ENCODE data around the gene MALT1.

GRCh38 chr18:58631301-58631700 lies 40.0 kb upstream of the MALT1 start:
- no peak for TF ChIP-seq CTCF (IDR thresholded peaks at IDR 0.05; ENCODE audit: low read length)
- no peak for TF ChIP-seq EZH2phosphoT487 (IDR thresholded peaks at IDR 0.05; ENCODE audit: low read length)
- no peak for TF ChIP-seq EZH2 (optimal IDR thresholded peaks at IDR 0.05; ENCODE audit: low read depth, low read length)
